H9 (cell line): Measurements from ENCODE around the gene TMEM235. TPM values are rescaled to one million over a fixed set of nuclear protein-coding genes. Genes with fewer than 3 reads are reported as not detected.

ENCODE experiments used
- DNase-seq: peaks from one replicate; pipeline ENCODE4 v3.0.0-alpha.2; 2017
- H2AFZ ChIP-seq: one replicate; pipeline ENCODE4 v1.6.1; 2013; ENCODE audit warnings: mild to moderate bottlenecking, low read length, control low read depth, moderate library complexity
- H2AK5ac ChIP-seq: 2 replicates; pipeline ENCODE4 v1.6.1; 2013; ENCODE audit warnings: low read length, control low read depth, mixed read lengths; ENCODE audit not compliant: insufficient read length
- H2BK120ac ChIP-seq: one replicate; pipeline ENCODE4 v1.6.1; 2013; ENCODE audit warnings: low read depth, mild to moderate bottlenecking, low read length, control low read depth, inconsistent platforms; ENCODE audit not compliant: poor library complexity, severe bottlenecking
- H2BK12ac ChIP-seq: 2 replicates; pipeline ENCODE4 v1.6.1; 2013; ENCODE audit warnings: low read length, control low read depth, mixed read lengths, low read depth; ENCODE audit not compliant: insufficient read length
- H2BK15ac ChIP-seq: 2 replicates; pipeline ENCODE4 v1.6.1; 2013; ENCODE audit warnings: low read depth, low read length, control low read depth
- H2BK20ac ChIP-seq: one replicate; pipeline ENCODE4 v1.6.1; 2013; ENCODE audit warnings: low read depth, mild to moderate bottlenecking, low read length, control low read depth, inconsistent platforms; ENCODE audit not compliant: poor library complexity, severe bottlenecking
- H2BK5ac ChIP-seq: 2 replicates; pipeline ENCODE4 v1.6.1; 2013; ENCODE audit warnings: low read length, control low read depth, mixed read lengths; ENCODE audit not compliant: insufficient read length
- H3K14ac ChIP-seq: 2 replicates; pipeline ENCODE4 v1.6.1; 2013; ENCODE audit warnings: low read length, control low read depth; ENCODE audit not compliant: insufficient read depth
- H3K18ac ChIP-seq: 2 replicates; pipeline ENCODE4 v1.6.1; 2013; ENCODE audit warnings: low read depth, mild to moderate bottlenecking, mixed read lengths, low read length, control low read depth; ENCODE audit not compliant: insufficient read length
- H3K23ac ChIP-seq: 2 replicates; pipeline ENCODE4 v1.6.1; 2013; ENCODE audit warnings: low read length, control low read depth, mixed read lengths, low read depth; ENCODE audit not compliant: insufficient read length
- H3K23me2 ChIP-seq: 2 replicates; pipeline ENCODE4 v1.6.1; 2013; ENCODE audit warnings: low read depth, mild to moderate bottlenecking, mixed read lengths, low read length, control low read depth; ENCODE audit not compliant: insufficient read length, poor library complexity, severe bottlenecking
- H3K27ac ChIP-seq: 2 replicates; pipeline ENCODE4 v1.5.1; 2013; ENCODE audit warnings: low read length, control low read depth, mixed read lengths, low read depth; ENCODE audit not compliant: insufficient read length
- H3K27me3 ChIP-seq: 2 replicates; pipeline ENCODE4 v1.6.1; 2013; ENCODE audit warnings: low read length, control low read depth, inconsistent platforms; ENCODE audit not compliant: insufficient read depth
- H3K4ac ChIP-seq: 2 replicates; pipeline ENCODE4 v1.6.1; 2013; ENCODE audit warnings: low read depth, mild to moderate bottlenecking, control low read depth, inconsistent platforms, low read length, moderate library complexity
- H3K4me1 ChIP-seq: 2 replicates; pipeline ENCODE4 v1.6.1; 2013; ENCODE audit warnings: low read length, control low read depth, inconsistent platforms; ENCODE audit not compliant: insufficient read depth
- H3K4me2 ChIP-seq: 2 replicates; pipeline ENCODE4 v1.6.1; 2013; ENCODE audit warnings: low read length, control low read depth, mixed read lengths; ENCODE audit not compliant: insufficient read length, insufficient read depth
- H3K56ac ChIP-seq: 2 replicates; pipeline ENCODE4 v1.6.1; 2013; ENCODE audit warnings: low read depth, mild to moderate bottlenecking, mixed read lengths, low read length, control low read depth; ENCODE audit not compliant: insufficient read length
- H3K79me1 ChIP-seq: 2 replicates; pipeline ENCODE4 v1.6.1; 2013; ENCODE audit warnings: low read depth, mild to moderate bottlenecking, moderate library complexity, low read length, control low read depth, inconsistent platforms; ENCODE audit not compliant: insufficient read depth, poor library complexity, severe bottlenecking
- H3K79me2 ChIP-seq: 2 replicates; pipeline ENCODE4 v1.6.1; 2013; ENCODE audit warnings: low read length, control low read depth, inconsistent platforms; ENCODE audit not compliant: insufficient read depth
- H3K9ac ChIP-seq: 2 replicates; pipeline ENCODE4 v1.6.1; 2013; ENCODE audit warnings: low read length, control low read depth, mixed read lengths; ENCODE audit not compliant: insufficient read length; ENCODE audit errors: extremely low read depth
- H3K9me3 ChIP-seq: one replicate; pipeline ENCODE4 v1.6.1; 2013; ENCODE audit warnings: low read depth, low read length, inconsistent platforms; ENCODE audit not compliant: control insufficient read depth
- H3T11ph ChIP-seq: one replicate; pipeline ENCODE4 v1.6.1; 2013; ENCODE audit warnings: mild to moderate bottlenecking, low read length, control low read depth, inconsistent platforms
- H4K20me1 ChIP-seq: one replicate; pipeline ENCODE4 v1.6.1; 2013; ENCODE audit not compliant: control insufficient read depth, insufficient read length, insufficient read depth
- H4K5ac ChIP-seq: 2 replicates; pipeline ENCODE4 v1.6.1; 2013; ENCODE audit warnings: low read depth, mild to moderate bottlenecking, mixed read lengths, low read length, control low read depth; ENCODE audit not compliant: insufficient read length
- H4K8ac ChIP-seq: replicated peaks from 2 replicates; pipeline ENCODE4 v1.6.1; 2013; ENCODE audit warnings: low read length, control low read depth, mixed read lengths, low read depth; ENCODE audit not compliant: insufficient read length
- H4K91ac ChIP-seq: 2 replicates; pipeline ENCODE4 v1.6.1; 2013; ENCODE audit warnings: low read depth, mild to moderate bottlenecking, moderate library complexity, mixed read lengths, low read length, control low read depth; ENCODE audit not compliant: insufficient read length
- H3K27ac Mint-ChIP-seq, 3 experiments: 2 replicates in 2 of 3; 3 replicates in 1 of 3; pipeline ENCODE4 v1.8.0; 2020 to 2021; ENCODE audit warnings: mixed read lengths in 3 of 3, mild to moderate bottlenecking in 1 of 3, moderate library complexity in 1 of 3
- H3K27me3 Mint-ChIP-seq: 2 replicates; pipeline ENCODE4 v1.8.0; 2021; ENCODE audit warnings: low read depth, mild to moderate bottlenecking, moderate library complexity, mixed read lengths
- H3K36me3 Mint-ChIP-seq, 3 experiments: 2 replicates in 2 of 3; 3 replicates in 1 of 3; pipeline ENCODE4 v1.8.0; 2020 to 2021; ENCODE audit warnings: low read depth in 3 of 3, mixed read lengths in 3 of 3; ENCODE audit not compliant: insufficient read depth in 1 of 3
- H3K4me1 Mint-ChIP-seq, 2 experiments: 2 replicates each; pipeline ENCODE4 v1.8.0; 2020; ENCODE audit warnings: mixed read lengths in 2 of 2
- H3K4me3 Mint-ChIP-seq, 2 experiments: 2 replicates in 1 of 2; 3 replicates in 1 of 2; pipeline ENCODE4 v1.8.0; 2020 to 2021; ENCODE audit warnings: mild to moderate bottlenecking in 2 of 2, mixed read lengths in 2 of 2, moderate library complexity in 1 of 2
- H3K9me3 Mint-ChIP-seq, 2 experiments: 2 replicates in 1 of 2; 3 replicates in 1 of 2; pipeline ENCODE4 v1.8.0; 2020; ENCODE audit warnings: mild to moderate bottlenecking in 2 of 2, mixed read lengths in 2 of 2, moderate library complexity in 1 of 2
- WGBS: extraction: QIAGEN DNeasy Blood & Tissue Kit; methylation state at CpG from one replicate; pipeline ENCODE4 v1.1.7; 2013; ENCODE audit warnings: missing lambda C conversion rate, low lambda C conversion rate, mixed read lengths; ENCODE audit not compliant: insufficient read length; ENCODE audit errors: extremely low coverage; 5-methylcytosine and 5-hydroxymethylcytosine counted together
- long read RNA-seq: library from polyadenylated mRNA; unstranded; transcript quantifications from one replicate; pipeline ENCODE4 v2.0.0, GENCODE V29; 2020
- total RNA-seq: library from RNA; stranded (reverse); gene quantifications from 2 replicates; pipeline ENCODE4 v1.2.1, GENCODE V29; 2021
- TF ChIP-seq, protein P1 (sequence below): fragments of 200-600 bp; sonication (generic); conservative IDR thresholded peaks from 3 replicates; pipeline ENCODE4 v1.8.0; 2021; ENCODE audit warnings: antibody characterized with exemption, mild to moderate bottlenecking

TMEM235 gene
- total RNA-seq, result 0.13 and 0.28 TPM in 2 replicates
- long read RNA-seq, result 0 reads

DNA sequence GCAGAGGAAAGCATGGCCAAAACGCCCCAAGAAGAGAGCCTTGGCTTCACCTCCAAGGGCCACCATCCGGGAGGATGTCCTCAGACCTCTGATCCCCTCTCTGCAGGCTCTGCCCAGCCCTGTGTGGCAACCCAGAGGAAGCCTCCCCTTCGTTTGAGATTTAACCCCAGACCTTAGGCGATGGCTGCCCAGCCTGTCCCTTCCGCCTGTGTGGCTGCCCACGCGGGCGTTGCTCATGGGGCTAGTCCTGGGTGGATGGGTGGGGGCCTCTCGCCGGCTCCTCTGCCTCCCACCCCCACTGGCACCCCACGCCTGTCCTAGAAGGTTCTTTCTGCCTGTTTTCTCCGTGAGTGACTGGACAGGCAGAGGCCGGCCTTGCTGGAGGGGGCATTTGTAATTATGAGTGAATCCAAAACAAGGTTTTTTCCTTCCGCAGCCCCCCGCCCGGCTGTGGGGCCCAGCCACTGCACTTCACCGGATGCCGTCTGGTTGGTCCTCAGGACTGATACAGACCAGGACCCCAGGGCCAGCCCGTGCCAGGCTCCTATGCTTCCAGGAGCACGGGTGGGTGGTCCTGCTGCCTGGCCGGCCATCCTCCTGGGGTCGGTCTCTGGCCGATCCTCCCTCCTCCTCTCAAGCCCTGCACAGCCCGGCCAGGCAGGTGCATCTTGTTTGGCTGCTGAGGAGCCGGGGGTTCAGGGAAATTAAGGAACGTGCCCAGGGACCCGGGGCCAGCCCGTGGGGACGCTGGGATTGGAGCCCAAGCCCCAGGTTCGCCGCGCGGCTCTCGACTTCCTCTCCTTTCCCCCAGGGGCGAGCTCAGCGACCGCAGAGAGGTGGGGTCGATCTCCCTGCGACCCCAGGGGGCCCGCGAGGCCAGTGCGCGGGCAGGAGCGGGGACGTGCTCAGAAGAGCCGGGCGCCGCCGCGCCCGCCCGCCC is at the start of gene TMEM235:
TMEM235 (plus strand) TSS at position 636 of the 940 bp plus-strand sequence. CDS start 393 bp downstream, outside the sequence.
- DNase-seq, result peak; percentile 47

More for the DNA sequence above, at the start of gene TMEM235:
- Histone ChIP-seq H2BK12ac (no peak within 1 kb of the TSS), H2BK5ac (no peak within 1 kb of the TSS), H3K23ac (no peak within 1 kb of the TSS), H3K4me1 (no peaks in the 10 kb centered on the region), H2BK120ac (no peak within 1 kb of the TSS), H3K23me2 (no peaks in the 10 kb centered on the region), H3K56ac (no peak within 1 kb of the TSS), H3T11ph (no peak within 1 kb of the TSS), H2BK15ac (no peak within 1 kb of the TSS; the same call in 1 of the 2 replicates), H4K20me1 (no peaks in the 10 kb centered on the region), H2AFZ (no peak within 1 kb of the TSS), H2BK20ac (no peak within 1 kb of the TSS), H3K27me3 (peaks cover 6% of the 10 kb centered on the region; the same call in 1 of the 2 replicates), H3K18ac (no peak within 1 kb of the TSS), H3K79me2 (no peaks in the 10 kb centered on the region), H4K8ac (no peak within 1 kb of the TSS), H4K5ac (no peak within 1 kb of the TSS), H2AK5ac (no peak within 1 kb of the TSS), H3K9ac (no peak within 1 kb of the TSS), H3K4ac (no peak within 1 kb of the TSS), H3K9me3 (no peaks in the 10 kb centered on the region), H3K4me2 (peak within 1 kb of the TSS; percentile 70), H3K27ac (no peak within 1 kb of the TSS), H4K91ac (no peak within 1 kb of the TSS), H3K79me1 (no peaks in the 10 kb centered on the region), H3K14ac (no peak within 1 kb of the TSS; the same call in 1 of the 2 replicates)
- Mint-ChIP-seq H3K4me3 (peak within 1 kb of the TSS; percentile 61 to 84), H3K36me3 (no peaks in the 10 kb centered on the region), H3K9me3 (no peaks in the 10 kb centered on the region; a peak in 1 of 5 replicates), H3K27ac (no peak within 1 kb of the TSS), H3K4me1 (peaks cover 0 to 15% of the 10 kb centered on the region in 2 experiments; a peak in 2 of 4 replicates), H3K27me3 (peaks cover 51% of the 10 kb centered on the region)
- WGBS, result no CpG with 5 or more reads among the region's 52 CpGs
- TF ChIP-seq, protein P1, sequence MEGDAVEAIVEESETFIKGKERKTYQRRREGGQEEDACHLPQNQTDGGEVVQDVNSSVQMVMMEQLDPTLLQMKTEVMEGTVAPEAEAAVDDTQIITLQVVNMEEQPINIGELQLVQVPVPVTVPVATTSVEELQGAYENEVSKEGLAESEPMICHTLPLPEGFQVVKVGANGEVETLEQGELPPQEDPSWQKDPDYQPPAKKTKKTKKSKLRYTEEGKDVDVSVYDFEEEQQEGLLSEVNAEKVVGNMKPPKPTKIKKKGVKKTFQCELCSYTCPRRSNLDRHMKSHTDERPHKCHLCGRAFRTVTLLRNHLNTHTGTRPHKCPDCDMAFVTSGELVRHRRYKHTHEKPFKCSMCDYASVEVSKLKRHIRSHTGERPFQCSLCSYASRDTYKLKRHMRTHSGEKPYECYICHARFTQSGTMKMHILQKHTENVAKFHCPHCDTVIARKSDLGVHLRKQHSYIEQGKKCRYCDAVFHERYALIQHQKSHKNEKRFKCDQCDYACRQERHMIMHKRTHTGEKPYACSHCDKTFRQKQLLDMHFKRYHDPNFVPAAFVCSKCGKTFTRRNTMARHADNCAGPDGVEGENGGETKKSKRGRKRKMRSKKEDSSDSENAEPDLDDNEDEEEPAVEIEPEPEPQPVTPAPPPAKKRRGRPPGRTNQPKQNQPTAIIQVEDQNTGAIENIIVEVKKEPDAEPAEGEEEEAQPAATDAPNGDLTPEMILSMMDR, result no peak
